WI38 (cell line): ENCODE measurements around the gene ALDH16A1.

Experiments used
- H3K4me3 ChIP-seq: 2 replicates; pipeline ENCODE4 v1.5.1; 2011; ENCODE audit warnings: low read depth, mild to moderate bottlenecking, control low read depth, low read length
- TF ChIP-seq, protein P1 (sequence below): IDR thresholded peaks from 2 replicates; pipeline ENCODE4 v1.5.1; 2012; ENCODE audit warnings: low read depth, mild to moderate bottlenecking, control low read depth, low read length

ALDH16A1 gene

DNA sequence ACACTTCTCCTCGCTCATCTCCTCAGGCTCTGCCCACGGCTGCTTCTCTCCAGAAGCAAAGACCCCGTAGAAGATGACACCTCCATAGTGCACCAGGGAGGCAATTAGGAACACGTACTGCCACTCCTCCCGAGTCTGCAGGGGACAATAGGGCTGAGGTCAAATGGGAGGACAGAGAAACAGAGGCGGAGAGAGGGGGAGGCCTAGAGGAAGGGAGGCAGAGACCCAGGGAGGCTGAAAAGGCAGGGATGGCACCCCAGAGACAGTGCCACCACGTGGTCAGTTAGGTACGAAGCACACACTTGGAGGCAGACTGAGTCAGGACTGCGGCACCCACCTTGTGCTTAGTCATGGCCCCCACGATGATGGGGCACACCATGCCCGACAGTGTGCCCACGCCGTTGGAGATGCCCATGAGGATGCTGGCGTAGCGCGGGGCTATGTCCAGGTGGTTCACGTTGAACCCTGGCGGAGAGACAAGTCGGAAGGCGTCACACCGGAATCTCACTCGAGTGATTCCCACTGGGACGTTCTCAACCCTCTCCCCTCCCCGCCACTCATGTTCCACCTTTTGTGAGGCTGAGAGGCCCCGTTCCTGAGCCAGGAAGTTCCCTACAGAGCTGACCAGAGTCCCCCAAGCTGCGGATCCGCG, 22.2 kb upstream of the ALDH16A1 start:
- no peak overlapping the region for H3K4me3 ChIP-seq
- TF ChIP-seq, protein P1, sequence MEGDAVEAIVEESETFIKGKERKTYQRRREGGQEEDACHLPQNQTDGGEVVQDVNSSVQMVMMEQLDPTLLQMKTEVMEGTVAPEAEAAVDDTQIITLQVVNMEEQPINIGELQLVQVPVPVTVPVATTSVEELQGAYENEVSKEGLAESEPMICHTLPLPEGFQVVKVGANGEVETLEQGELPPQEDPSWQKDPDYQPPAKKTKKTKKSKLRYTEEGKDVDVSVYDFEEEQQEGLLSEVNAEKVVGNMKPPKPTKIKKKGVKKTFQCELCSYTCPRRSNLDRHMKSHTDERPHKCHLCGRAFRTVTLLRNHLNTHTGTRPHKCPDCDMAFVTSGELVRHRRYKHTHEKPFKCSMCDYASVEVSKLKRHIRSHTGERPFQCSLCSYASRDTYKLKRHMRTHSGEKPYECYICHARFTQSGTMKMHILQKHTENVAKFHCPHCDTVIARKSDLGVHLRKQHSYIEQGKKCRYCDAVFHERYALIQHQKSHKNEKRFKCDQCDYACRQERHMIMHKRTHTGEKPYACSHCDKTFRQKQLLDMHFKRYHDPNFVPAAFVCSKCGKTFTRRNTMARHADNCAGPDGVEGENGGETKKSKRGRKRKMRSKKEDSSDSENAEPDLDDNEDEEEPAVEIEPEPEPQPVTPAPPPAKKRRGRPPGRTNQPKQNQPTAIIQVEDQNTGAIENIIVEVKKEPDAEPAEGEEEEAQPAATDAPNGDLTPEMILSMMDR = no peak

DNA sequence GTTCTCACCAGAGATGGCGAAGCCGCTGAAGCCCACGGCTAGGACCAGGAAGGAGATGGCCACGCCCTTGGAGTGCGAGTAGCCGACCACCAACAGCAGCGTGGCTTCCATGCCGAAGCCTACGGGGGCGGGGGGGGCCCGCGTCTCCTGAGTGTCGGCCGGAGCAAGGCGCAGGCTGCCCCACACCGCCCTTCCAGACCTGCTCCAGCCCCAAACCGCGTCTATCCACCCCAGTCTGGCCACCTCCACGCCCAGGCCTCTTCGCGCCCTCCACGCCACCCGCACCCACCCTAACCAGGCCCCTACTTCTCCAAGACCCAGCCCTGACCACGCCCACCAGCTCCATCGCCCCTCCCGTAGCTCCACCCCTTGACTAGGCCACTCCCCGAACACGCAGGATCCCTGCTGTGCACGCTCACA, 21.7 kb upstream of the ALDH16A1 start:
- no peak overlapping the region for H3K4me3 ChIP-seq

DNA sequence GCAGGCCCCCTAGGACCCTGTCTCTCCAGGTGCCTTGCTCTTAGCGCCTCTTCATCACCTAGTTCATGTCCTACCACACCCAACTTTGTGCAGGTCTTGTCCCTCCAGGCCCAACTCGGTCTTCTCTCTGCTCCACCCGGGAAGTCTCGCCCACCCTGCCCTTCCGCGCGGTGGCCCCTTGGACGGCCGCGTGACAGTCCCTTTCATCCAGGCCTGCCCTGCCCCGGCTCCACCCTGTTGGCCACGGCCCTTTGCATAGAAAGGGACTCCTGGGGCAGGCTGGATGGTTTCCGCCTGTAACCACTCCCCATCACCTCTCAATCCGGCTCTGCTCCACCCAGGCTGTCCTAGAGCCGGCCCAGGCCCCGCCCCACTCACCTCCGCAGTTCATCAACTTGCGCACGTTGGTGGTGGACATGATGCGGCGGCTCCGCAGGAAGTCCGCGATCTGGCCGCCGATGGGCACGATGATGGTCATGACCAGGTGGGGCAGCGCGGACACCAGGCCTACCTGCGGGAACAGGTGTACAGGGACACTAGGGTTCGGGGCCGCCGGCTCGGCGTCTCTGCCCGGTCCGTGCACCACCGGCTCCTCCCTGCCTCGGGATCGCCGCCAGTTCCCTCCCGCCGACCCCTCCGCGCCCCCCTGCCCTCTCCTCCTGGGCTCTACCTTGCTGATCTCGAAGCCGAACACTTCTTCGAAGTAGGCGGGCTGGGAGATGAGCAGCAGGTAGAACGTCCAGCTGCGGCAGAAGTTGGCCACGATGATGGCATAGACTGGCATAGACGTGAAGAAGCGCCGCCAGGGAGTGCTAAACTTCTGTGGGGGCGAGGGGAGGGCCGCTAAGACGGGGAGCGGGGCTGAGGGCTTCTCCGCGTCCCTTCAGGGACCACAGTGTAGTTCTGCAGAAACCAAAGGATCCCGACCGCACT, 20.6 kb upstream of the ALDH16A1 start:
- TF ChIP-seq, protein P1 = no peak
- no peak overlapping the region for H3K4me3 ChIP-seq

More for the DNA sequence above, 21.7 kb upstream of the ALDH16A1 start:
- TF ChIP-seq, protein P1 = no peak

DNA sequence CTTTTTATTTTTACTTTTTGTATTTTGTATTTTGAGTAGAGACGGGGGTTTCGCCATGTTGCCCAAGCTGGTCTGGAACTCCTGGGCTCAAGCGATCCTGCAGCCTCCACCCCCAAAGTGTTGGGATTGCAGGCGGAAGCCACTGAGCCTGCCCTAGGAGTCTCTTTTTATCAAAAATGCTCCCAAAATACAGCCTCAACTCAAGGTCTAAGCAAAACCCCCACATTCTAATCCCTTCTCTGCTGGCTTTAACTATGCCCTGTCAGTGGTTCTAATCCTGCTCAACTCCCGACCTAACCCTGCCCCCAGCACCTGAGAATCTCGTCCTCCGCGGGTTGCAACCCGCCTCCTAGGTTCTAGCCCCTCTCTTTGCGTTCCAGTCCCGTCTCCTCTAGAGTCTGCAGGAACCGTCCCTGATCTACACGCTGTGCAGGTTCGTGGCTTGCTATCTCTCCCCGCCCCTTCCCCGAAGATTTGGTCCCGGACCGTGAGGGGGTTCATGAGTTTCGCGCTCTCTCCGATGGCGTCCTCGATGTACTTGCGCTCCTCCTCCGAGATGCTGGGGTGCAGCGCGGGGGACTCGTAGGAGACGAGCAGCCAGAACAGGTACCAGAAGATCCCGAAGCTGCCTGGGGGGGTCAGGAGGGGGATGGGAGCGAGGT, 19.7 kb upstream of the ALDH16A1 start:
- TF ChIP-seq, protein P1 = no peak

DNA sequence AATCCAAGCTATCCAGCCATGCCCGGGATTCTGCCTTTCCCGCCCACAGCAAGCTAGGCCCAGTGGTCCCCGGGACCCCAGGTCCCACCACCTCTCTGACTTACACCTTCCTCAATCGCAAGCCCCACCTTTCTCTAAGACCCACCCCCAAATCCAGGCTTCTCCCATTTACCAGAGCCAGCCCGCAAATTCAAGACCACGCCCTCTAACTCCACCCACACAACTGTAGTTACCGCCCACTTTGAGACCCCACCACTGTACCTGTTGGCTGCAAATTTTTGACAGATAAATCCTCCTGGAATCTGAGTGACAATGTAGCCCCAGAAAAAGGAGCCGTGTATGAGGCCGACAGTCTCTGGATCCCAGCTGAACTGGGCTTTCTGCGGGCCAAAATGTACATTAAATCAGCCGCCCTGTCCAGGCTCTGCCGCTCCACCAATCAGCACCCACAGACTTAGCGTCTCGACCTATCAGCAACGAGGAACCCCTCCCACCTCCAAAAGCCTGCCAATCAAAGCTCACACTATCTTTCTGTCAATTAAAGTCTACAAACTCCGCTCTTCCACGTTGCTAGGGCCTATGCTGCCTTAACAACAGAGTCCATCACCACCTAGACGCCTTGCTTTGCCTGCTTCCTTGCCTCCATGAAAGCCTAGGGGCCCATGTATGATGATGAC, 18.0 kb upstream of the ALDH16A1 start:
- H3K4me3 ChIP-seq = no peak overlapping the region
- TF ChIP-seq, protein P1 = no peak

More for the DNA sequence above, 19.7 kb upstream of the ALDH16A1 start:
- no peak overlapping the region for H3K4me3 ChIP-seq

DNA sequence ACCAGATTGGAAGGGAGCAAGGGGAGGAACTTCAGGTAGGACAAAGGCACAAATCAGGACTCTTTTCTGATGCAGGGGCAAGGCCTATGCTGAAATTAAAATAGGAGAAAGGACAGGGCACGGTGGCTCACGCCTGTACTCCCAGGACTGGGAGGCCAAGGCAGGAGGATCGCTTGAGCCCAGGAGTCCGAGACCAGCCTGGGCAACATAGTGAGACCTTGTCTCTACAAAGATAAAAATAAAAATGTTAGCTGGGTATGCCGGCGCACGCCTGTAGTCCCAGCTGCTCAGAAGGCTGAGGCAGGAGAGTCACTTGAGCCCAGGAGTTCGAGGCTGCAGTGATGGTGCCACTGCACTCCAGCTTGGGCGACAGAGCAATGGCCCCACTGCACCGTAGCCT, 17.4 kb upstream of the ALDH16A1 start:
- TF ChIP-seq, protein P1 = no peak
- no peak overlapping the region for H3K4me3 ChIP-seq
